T-helper 17 cell (primary cell): ENCODE measurements around the gene KAZN. TPM values are rescaled to one million over a fixed set of nuclear protein-coding genes. Genes with fewer than 3 reads are reported as not detected.
A peak's percentile ranks its signal among the peaks of the same experiment; 100 is the strongest.

Experiments
- ATAC-seq: fragments of 150-1000 bp; cut with Tn5 transposase; 2 replicates; pipeline ENCODE4 v1.10.0; 2021; ENCODE audit warnings: mild to moderate bottlenecking, moderate library complexity
- DNase-seq, 3 donors: peaks; one replicate each; pipeline versions ENCODE4 v3.0.0 to v3.0.0-alpha.2; 2020 to 2021
- H3K9me3 ChIP-seq: one replicate; pipeline ENCODE4 v1.7.0; 2013; ENCODE audit warnings: low read length, mild to moderate bottlenecking; ENCODE audit not compliant: control insufficient read depth, poor library complexity, severe bottlenecking
- H3K27ac Mint-ChIP-seq: one replicate; pipeline ENCODE4 v1.8.0; 2022; ENCODE audit warnings: mild to moderate bottlenecking, moderate library complexity, mixed read lengths
- H3K27me3 Mint-ChIP-seq: one replicate; pipeline ENCODE4 v1.8.0; 2022; ENCODE audit warnings: mixed read lengths
- H3K36me3 Mint-ChIP-seq: one replicate; pipeline ENCODE4 v1.8.0; 2022; ENCODE audit warnings: low read depth, mixed read lengths
- H3K4me1 Mint-ChIP-seq: one replicate; pipeline ENCODE4 v1.8.0; 2022; ENCODE audit warnings: mild to moderate bottlenecking, mixed read lengths
- H3K4me3 Mint-ChIP-seq: one replicate; pipeline ENCODE4 v1.8.0; 2022; ENCODE audit warnings: mild to moderate bottlenecking, moderate library complexity, mixed read lengths
- total RNA-seq, 4 donors: library from RNA in 2 of 4; stranded (reverse) in 2 of 4; gene quantifications; one replicate each; pipeline ENCODE4 v1.2.3 and lab custom pipeline; 2022 to 2026

The KAZN gene
- total RNA-seq, 2 donors from 2014 or later, result 0.10 to 0.62 TPM

DNA sequence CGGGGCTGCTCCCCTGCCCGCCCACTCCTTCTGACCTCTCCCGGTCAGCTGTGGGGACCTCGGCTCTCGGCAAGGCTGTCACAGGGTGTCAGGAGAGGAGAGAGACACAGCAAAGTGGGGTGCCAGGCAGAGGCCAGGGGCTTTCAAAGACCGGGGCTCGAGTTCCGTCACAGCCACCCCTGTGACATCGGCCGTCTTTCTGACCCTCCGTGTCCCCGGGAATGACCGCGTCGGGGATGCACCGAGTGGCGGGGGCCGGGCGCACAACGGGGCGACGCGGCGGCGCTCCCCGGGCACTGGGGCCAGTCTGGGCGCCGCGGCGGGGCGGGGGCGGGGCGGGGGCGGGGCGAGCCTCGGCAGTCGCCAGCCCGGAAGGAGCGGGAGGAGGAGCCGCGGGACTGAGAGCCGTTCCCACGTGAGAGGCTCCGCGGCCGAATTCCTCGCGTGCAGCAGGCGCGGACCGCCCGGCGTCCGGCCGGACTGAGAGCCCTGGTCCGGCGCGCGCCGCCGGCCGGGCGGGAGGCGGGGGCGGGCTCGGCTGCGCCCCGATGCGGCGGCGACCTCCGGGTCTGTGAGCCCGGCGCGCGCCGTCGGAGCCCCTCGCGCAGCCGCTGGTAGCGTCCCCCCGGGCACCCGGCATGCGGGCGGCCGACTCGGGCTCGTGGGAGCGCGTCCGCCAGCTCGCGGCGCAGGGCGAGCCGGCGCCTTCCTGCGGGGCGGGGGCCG is 325.4 kb downstream of the KAZN start:
- Mint-ChIP-seq H3K36me3 (peaks cover 2% of the 10 kb centered on the region), H3K4me1 (peaks cover 11% of the 10 kb centered on the region), H3K27me3 (peaks cover 72% of the 10 kb centered on the region), H3K4me3 (peak overlapping the region; percentile 86), H3K27ac (no peak overlapping the region)
- no peaks in the 10 kb centered on the region for H3K9me3 ChIP-seq
- ATAC-seq (peak; percentile 70), DNase-seq (no peak)

DNA sequence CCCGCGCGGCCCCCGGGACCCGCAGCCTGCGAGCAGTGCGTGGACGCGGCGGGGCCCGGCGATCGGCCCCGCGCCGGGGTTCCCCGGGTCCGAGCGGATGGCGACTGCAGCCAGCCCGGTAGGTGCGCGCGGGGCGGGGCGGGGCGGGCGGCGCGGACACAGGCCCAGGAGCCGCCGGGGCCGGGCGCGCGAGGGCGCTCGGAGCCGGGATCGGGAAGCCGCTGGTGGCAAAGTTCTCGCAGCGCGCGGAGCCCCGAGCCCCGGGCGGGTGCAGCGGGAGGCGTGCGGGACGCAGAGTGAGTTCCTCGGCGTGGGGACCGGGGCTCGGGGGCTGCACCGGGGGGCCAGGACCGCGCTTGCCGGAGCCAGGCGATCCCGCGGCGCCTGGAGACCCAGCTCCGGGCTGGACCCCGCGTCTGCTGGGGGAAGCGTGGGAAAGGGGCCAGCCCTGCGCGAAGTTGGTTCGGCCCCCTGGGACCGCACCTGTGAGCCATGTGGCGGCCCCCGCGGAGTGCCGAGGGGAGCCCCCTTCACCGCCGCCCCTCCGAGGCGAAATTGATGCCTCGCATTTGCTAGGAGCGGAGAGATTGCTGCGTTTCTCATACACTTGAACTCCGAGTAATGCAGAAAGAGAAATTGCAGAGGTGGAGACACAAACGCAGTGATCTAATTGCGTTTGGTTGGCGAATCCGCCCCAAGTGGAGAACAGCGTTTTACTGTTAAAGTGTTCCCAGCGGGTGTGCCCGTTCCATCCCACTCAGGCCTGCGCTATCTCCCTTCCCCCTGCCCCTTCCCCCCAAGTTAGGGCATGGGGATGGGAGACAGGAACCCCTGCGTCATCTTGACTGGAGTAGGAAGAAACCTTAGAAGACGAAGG is 326.2 kb downstream of the KAZN start:
- peaks cover 66% of the 10 kb centered on the region for H3K27me3 Mint-ChIP-seq
- H3K36me3 Mint-ChIP-seq, result peaks cover 2% of the 10 kb centered on the region
- H3K9me3 ChIP-seq, result no peaks in the 10 kb centered on the region
- H3K4me1 Mint-ChIP-seq, result peaks cover 11% of the 10 kb centered on the region
- no peak for ATAC-seq
- peak overlapping the region; percentile 59 for H3K4me3 Mint-ChIP-seq
- DNase-seq, result no peak
- no peak overlapping the region for H3K27ac Mint-ChIP-seq

DNA sequence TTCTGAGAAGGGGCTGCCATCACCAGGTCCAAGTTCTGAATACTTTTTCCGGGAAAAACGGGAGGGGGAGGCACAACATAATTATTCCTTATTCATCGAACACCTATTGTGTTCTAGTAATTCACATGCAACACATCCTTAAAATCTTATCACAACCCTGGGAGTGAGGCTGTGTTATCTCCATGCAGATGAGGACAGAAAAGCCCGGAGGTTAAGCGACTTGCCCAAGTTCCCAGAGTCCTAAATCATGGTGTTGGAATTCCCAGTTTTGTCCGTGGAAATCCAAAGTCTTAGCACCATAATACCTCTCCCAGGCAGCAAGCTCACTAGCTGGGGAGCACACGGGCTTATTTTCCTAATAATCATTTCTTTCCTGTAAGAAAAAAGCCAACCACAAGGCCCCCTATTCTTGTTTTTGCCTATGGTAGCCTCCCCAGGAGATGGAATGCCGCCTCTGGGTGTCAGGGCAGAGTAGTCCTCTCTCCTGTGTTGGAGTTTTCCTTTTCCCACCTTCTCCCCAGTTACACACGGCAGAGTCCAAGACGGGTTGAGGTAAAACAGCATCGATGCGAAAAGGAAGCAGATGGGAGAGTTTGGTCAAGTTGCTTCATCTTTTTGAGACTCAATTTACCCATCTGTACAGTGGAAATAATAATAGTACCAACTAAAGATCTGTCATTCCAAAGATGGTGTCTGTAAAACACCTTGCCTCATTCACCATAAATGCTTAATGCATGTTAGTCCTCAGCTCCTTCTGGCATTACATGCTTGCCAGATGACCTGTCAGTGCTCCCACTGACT is 327.1 kb downstream of the KAZN start:
- DNase-seq (no peak), ATAC-seq (no peak)
- Mint-ChIP-seq H3K36me3 (peaks cover 2% of the 10 kb centered on the region), H3K4me1 (peaks cover 11% of the 10 kb centered on the region), H3K27me3 (peaks cover 61% of the 10 kb centered on the region), H3K4me3 (peak overlapping the region; percentile 59), H3K27ac (no peak overlapping the region)
- H3K9me3 ChIP-seq, result no peaks in the 10 kb centered on the region

- Mint-ChIP-seq H3K36me3 (peaks cover 2% of the 10 kb centered on the region), H3K27ac (no peak overlapping the region), H3K4me1 (peaks cover 11% of the 10 kb centered on the region), H3K27me3 (peaks cover 58% of the 10 kb centered on the region), H3K4me3 (peak overlapping the region; percentile 28)
- H3K9me3 ChIP-seq, result no peaks in the 10 kb centered on the region
- DNase-seq (no peak), ATAC-seq (no peak)
Measured at GRCh38 chr1:14926229-14926628, 327.7 kb downstream of the KAZN start.

GRCh38 chr1:14926818-14927575 is 328.5 kb downstream of the KAZN start:
- Mint-ChIP-seq H3K4me3 (no peak overlapping the region), H3K4me1 (peaks cover 11% of the 10 kb centered on the region), H3K27me3 (peaks cover 50% of the 10 kb centered on the region), H3K27ac (no peak overlapping the region), H3K36me3 (peaks cover 2% of the 10 kb centered on the region)
- ATAC-seq (no peak), DNase-seq (no peak)
- no peaks in the 10 kb centered on the region for H3K9me3 ChIP-seq

GRCh38 chr1:14928412-14928811 is 329.9 kb downstream of the KAZN start:
- Mint-ChIP-seq H3K4me1 (peaks cover 9% of the 10 kb centered on the region), H3K4me3 (no peak overlapping the region), H3K36me3 (peaks cover 2% of the 10 kb centered on the region), H3K27ac (no peak overlapping the region), H3K27me3 (peaks cover 42% of the 10 kb centered on the region)
- DNase-seq (no peak), ATAC-seq (no peak)
- no peaks in the 10 kb centered on the region for H3K9me3 ChIP-seq

GRCh38 chr1:14928886-14929546 is 330.5 kb downstream of the KAZN start:
- Mint-ChIP-seq H3K4me1 (peaks cover 6% of the 10 kb centered on the region), H3K36me3 (peaks cover 2% of the 10 kb centered on the region), H3K4me3 (no peak overlapping the region), H3K27me3 (peaks cover 40% of the 10 kb centered on the region), H3K27ac (no peak overlapping the region)
- no peak for ATAC-seq
- no peaks in the 10 kb centered on the region for H3K9me3 ChIP-seq
- DNase-seq, result no peak

DNA sequence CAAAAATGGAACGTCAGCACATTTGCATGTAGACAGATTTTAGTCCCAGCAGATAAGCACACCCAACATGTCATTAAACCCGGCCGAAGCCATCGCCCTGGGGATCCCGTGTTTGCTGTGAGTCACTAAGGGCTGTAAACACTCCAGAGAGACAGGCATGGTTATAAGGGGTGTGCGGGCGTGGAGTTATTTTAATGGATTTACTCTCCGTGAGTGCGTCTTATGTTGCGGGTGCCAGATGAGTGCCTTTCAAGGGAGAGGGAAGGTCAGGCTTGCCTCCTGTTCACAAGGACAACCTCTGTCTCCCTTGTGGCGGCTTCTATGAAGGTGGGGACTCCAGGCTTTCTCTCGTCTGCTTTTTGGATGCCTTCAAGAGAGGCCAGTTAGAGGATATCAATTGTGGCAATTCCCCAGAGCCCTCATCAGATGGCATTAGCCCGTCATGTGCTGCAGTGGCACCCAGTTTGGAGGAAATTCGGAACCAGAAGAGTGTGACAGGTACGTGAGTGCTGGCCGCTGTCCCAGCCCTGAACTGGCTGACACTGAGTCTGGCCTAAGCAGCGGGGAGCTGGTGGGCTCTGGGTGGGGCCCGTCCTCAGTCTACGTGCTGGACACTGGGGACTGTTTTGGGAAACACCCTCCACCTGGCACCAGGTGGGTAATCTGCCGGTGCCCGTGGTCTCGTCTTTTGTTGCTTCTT is 331.2 kb downstream of the KAZN start:
- no peak for DNase-seq
- no peak overlapping the region for H3K4me3 Mint-ChIP-seq

DNA sequence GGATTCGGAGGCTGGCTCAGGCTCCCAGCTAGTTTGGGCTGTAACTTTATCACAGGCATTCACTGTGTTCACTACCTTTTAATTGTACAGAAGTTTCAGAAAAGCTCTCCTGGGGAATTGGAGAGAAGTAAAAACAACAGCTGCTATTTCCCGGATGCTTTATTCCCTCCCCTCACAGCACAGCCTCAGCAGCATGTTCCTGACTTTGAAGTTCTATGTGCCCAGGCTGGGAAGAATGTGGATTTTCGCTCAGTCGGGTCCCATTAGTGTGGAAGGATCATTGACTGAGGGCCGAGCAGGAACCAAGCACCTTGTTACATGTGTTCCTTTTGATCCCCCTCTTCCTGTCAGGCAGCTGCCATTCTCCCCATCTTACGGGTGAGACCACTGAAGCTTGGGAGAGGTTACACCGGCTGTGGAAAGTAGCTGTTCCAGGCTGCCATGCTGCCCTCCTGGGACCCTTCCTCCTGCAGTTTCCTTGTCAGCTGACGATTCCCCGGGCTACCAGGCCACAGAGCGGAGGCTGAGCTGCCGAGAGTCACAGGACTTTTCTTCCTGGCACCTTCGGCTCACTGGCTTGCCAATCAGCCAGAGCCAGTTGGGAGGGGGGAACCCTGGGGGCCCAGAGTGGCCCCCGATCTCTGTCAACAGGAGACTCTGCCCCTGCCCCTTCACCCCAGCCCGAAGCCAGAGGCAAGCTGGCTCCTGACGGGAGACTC is 331.9 kb downstream of the KAZN start:
- peaks cover 33% of the 10 kb centered on the region for H3K27me3 Mint-ChIP-seq
- no peak for DNase-seq
- H3K9me3 ChIP-seq, result no peaks in the 10 kb centered on the region
- no peak for ATAC-seq
- H3K4me3 Mint-ChIP-seq, result no peak overlapping the region
- H3K27ac Mint-ChIP-seq, result no peak overlapping the region
- H3K36me3 Mint-ChIP-seq, result peaks cover 2% of the 10 kb centered on the region
- peaks cover 2% of the 10 kb centered on the region for H3K4me1 Mint-ChIP-seq

More for the DNA sequence above, 331.2 kb downstream of the KAZN start:
- peaks cover 2% of the 10 kb centered on the region for H3K36me3 Mint-ChIP-seq
- no peak overlapping the region for H3K27ac Mint-ChIP-seq
- H3K4me1 Mint-ChIP-seq, result peaks cover 6% of the 10 kb centered on the region
- peaks cover 40% of the 10 kb centered on the region for H3K27me3 Mint-ChIP-seq
- H3K9me3 ChIP-seq, result no peaks in the 10 kb centered on the region
- no peak for ATAC-seq

GRCh38 chr1:14932034-14932638 is 333.7 kb downstream of the KAZN start:
- Mint-ChIP-seq H3K27me3 (peaks cover 22% of the 10 kb centered on the region), H3K27ac (no peak overlapping the region), H3K36me3 (no peaks in the 10 kb centered on the region), H3K4me1 (no peaks in the 10 kb centered on the region), H3K4me3 (no peak overlapping the region)
- no peak for DNase-seq
- no peaks in the 10 kb centered on the region for H3K9me3 ChIP-seq
- ATAC-seq, result no peak

- H3K9me3 ChIP-seq, result no peaks in the 10 kb centered on the region
- Mint-ChIP-seq H3K27ac (no peak overlapping the region), H3K4me1 (no peaks in the 10 kb centered on the region), H3K4me3 (no peak overlapping the region), H3K27me3 (peaks cover 18% of the 10 kb centered on the region), H3K36me3 (no peaks in the 10 kb centered on the region)
- no peak for DNase-seq
- no peak for ATAC-seq
Measured at GRCh38 chr1:14934867-14935266, 336.4 kb downstream of the KAZN start.
